ENCODE data around the gene FRMPD4.
A peak's percentile ranks its signal among the peaks of the same experiment; 100 is the strongest.

The FRMPD4 gene

GRCh38 chrX:12374286-12374685, 236.0 kb downstream of the FRMPD4 start:
- DNase-seq = no peak

GRCh38 chrX:12378253-12378652, 240.0 kb downstream of the FRMPD4 start:
- no peak for DNase-seq

GRCh38 chrX:12378706-12379105, 240.4 kb downstream of the FRMPD4 start:
- DNase-seq = no peak

GRCh38 chrX:12379671-12380070, 241.4 kb downstream of the FRMPD4 start:
- no peak for DNase-seq

GRCh38 chrX:12383196-12383595, 244.9 kb downstream of the FRMPD4 start:
- DNase-seq = no peak

GRCh38 chrX:12390301-12390700, 252.0 kb downstream of the FRMPD4 start:
- DNase-seq = no peak

GRCh38 chrX:12396584-12396983, 258.3 kb downstream of the FRMPD4 start:
- no peak for DNase-seq

- no peak for DNase-seq
These were observed 261.9 kb downstream of the FRMPD4 start for GRCh38 chrX:12400218-12400617.

GRCh38 chrX:12401252-12401651, 263.0 kb downstream of the FRMPD4 start:
- DNase-seq = no peak

GRCh38 chrX:12403474-12404082, 265.3 kb downstream of the FRMPD4 start:
- DNase-seq = no peak

GRCh38 chrX:12405306-12405705, 267.0 kb downstream of the FRMPD4 start:
- no peak for DNase-seq

- peak; percentile 0 for DNase-seq
These were observed 272.2 kb downstream of the FRMPD4 start for GRCh38 chrX:12410523-12410922.

GRCh38 chrX:12411831-12412230, 273.6 kb downstream of the FRMPD4 start:
- DNase-seq = no peak

- no peak for DNase-seq
These were observed 274.3 kb downstream of the FRMPD4 start for GRCh38 chrX:12412561-12412960.

GRCh38 chrX:12419591-12419990, 281.3 kb downstream of the FRMPD4 start:
- DNase-seq = no peak

GRCh38 chrX:12421918-12422317, 283.6 kb downstream of the FRMPD4 start:
- DNase-seq = no peak

GRCh38 chrX:12423346-12423745, 285.1 kb downstream of the FRMPD4 start:
- DNase-seq = no peak

- DNase-seq = no peak
These were observed 287.2 kb downstream of the FRMPD4 start for GRCh38 chrX:12425496-12425895.

GRCh38 chrX:12426420-12426819, 288.1 kb downstream of the FRMPD4 start:
- no peak for DNase-seq

- DNase-seq = no peak
These were observed 296.2 kb downstream of the FRMPD4 start for GRCh38 chrX:12434493-12434892.

GRCh38 chrX:12439416-12439815, 301.1 kb downstream of the FRMPD4 start:
- no peak for DNase-seq

GRCh38 chrX:12440246-12440645, 302.0 kb downstream of the FRMPD4 start:
- no peak for DNase-seq

- no peak for DNase-seq
These were observed 303.3 kb downstream of the FRMPD4 start for GRCh38 chrX:12441381-12442128.

GRCh38 chrX:12443534-12444098, 305.3 kb downstream of the FRMPD4 start:
- no peak for DNase-seq

All from OCI-M1 (cell line).